ENCODE data around the gene SYNE1. TPM values are rescaled to one million over a fixed set of nuclear protein-coding genes. Genes with fewer than 3 reads are reported as not detected.
"Not testable (repeated sequence)": the region's sequence is repeated elsewhere in the genome, so short reads cannot be mapped to it uniquely, and the experiment has no call there.

Gene SYNE1
- total RNA-seq, 2 experiments from 2014 or later, result 133 to 140 TPM

DNA sequence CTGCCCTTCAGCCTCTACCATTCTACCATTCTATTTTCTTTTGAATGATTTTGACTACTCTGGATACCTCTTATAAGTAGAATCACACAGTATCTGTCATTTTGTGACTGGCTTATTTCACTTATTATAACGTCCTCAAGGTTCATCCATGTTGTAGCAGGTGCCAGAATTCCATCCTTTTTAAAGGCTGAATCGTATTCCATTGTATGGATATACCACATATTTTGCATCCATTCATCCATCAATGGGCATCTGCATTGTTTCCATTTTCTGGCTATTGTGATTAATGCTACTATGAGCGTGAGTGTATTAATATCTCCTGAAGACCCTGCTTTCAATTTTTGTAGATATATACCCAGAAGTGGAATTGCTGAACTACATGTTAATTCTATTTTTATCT is 105.5 kb downstream of the SYNE1 start:
- Mint-ChIP-seq H3K4me1 (no peaks in the 10 kb centered on the region), H3K36me3 (no peaks in the 10 kb centered on the region), H3K9me3 (no peaks in the 10 kb centered on the region), H3K27me3 (no peaks in the 10 kb centered on the region), H3K27ac (no peak overlapping the region), H3K4me3 (no peak overlapping the region)
- POLR2A ChIA-PET, result no interaction called here
- DNase-seq (no peak), ATAC-seq (ENCODE audit: low read depth) (no peak)

DNA sequence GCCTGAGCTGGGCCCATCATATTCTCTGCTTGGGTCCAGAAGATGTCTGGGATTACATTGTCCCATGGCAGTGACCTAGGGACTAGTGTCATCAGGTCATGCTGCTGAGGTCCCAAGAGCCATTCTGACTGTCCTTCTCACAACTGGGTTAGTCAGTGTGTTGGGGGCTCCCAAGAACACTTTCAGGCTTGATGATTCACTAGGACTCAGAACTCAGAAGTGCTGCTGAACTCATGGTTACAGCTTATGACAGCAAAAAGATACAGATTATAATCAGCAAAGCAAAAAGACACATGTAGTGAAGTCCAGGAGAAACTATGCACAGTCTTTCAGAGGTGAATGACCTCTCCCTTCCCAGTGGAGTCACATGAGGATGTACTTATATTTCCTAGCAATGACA is 107.8 kb downstream of the SYNE1 start:
- no peak for DNase-seq
- POLR2A ChIA-PET, result no interaction called here
- no peaks in the 10 kb centered on the region for H3K27me3 Mint-ChIP-seq
- H3K4me1 Mint-ChIP-seq, result no peaks in the 10 kb centered on the region
- no peak for ATAC-seq (ENCODE audit: low read depth)
- H3K4me3 Mint-ChIP-seq, result no peak overlapping the region
- H3K9me3 Mint-ChIP-seq, result no peaks in the 10 kb centered on the region
- no peaks in the 10 kb centered on the region for H3K36me3 Mint-ChIP-seq
- no peak overlapping the region for H3K27ac Mint-ChIP-seq

DNA sequence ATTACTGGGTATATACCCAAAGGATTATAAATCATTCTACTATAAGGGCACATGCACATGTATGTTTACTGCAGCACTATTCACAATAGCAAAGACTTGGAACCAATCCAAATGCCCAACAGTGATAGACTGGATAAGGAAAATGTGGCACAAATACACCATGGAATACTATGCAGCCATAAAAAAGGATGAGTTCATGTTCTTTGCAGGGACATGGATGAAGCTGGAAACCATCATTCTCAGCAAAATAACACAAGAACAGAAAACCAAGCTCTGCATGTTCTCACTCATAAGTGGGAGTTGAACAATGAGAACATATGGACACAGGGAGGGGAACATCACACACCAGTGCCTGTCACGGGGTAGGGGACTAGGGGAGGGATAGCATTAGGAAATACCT is 123.0 kb downstream of the SYNE1 start:
- H3K27me3 Mint-ChIP-seq; ATAC-seq (ENCODE audit: low read depth); H3K36me3 Mint-ChIP-seq; H3K4me1 Mint-ChIP-seq; DNase-seq; H3K27ac Mint-ChIP-seq; H3K9me3 Mint-ChIP-seq; H3K4me3 Mint-ChIP-seq; POLR2A ChIA-PET: not testable (repeated sequence)

DNA sequence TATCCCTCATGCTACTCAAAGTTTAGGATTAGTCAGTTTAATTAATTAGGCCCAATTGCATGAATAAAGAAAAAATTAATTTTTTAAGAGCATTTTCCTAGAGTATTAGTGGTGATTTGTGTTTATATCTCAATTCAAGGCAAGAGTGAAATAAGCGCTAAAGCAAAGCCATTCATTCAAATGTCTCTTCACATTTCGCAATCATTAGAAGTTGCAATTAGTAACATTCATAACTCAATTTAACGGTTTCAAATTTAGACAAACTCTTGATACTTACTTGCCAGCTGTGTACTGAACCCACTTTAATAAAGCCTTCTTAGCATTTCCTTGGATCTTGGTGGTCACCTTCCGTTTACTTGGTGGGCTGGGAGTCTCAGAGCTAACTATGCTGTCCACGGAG is 127.2 kb downstream of the SYNE1 start:
- Mint-ChIP-seq H3K9me3 (no peaks in the 10 kb centered on the region), H3K27ac (no peak overlapping the region), H3K4me3 (no peak overlapping the region), H3K4me1 (no peaks in the 10 kb centered on the region), H3K27me3 (peaks cover 2% of the 10 kb centered on the region), H3K36me3 (no peaks in the 10 kb centered on the region)
- no peak for DNase-seq
- ATAC-seq (ENCODE audit: low read depth), result no peak
- POLR2A ChIA-PET, result no interaction called here

DNA sequence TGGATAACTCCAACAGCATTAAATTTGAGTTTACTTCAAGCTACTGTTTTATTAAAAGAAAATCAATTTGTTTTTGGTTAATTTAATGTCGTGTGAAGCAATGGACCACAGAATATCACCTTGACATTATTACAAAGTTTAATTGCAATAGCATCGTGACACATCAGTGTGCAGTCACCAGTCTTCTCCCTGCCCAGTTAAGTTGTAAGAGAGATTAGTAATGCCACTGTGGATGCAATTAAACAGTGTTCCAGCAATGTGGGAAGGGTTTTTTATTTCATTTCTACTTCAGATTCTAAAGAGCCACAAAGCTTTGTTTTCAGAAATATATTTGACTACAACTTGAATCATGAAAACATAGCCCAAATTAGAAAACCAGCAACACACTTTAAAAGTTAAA is 128.7 kb downstream of the SYNE1 start:
- Mint-ChIP-seq H3K4me1 (no peaks in the 10 kb centered on the region), H3K9me3 (no peaks in the 10 kb centered on the region), H3K36me3 (no peaks in the 10 kb centered on the region), H3K4me3 (no peak overlapping the region), H3K27me3 (peaks cover 2% of the 10 kb centered on the region), H3K27ac (no peak overlapping the region)
- no peak for ATAC-seq (ENCODE audit: low read depth)
- POLR2A ChIA-PET, result no interaction called here
- no peak for DNase-seq

DNA sequence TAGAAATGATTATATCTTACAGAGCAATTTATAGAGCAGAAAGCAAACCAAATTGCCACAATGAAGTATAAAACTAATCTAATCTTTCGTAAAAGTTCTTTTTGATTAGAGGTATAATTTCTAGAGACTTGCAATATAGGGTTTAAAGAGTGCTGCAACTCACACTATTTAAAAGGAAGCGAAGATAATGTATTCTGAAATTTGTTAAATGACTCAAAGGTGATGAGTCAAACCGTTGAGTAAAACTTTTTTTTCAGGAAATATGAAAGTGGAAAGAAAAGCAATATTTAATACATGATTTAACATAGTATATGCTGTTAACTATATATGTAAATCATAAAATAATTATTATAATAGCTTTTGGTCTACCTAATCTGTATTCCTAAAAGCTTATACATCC is 133.6 kb downstream of the SYNE1 start:
- Mint-ChIP-seq H3K27me3 (no peaks in the 10 kb centered on the region), H3K9me3 (no peaks in the 10 kb centered on the region)

DNA sequence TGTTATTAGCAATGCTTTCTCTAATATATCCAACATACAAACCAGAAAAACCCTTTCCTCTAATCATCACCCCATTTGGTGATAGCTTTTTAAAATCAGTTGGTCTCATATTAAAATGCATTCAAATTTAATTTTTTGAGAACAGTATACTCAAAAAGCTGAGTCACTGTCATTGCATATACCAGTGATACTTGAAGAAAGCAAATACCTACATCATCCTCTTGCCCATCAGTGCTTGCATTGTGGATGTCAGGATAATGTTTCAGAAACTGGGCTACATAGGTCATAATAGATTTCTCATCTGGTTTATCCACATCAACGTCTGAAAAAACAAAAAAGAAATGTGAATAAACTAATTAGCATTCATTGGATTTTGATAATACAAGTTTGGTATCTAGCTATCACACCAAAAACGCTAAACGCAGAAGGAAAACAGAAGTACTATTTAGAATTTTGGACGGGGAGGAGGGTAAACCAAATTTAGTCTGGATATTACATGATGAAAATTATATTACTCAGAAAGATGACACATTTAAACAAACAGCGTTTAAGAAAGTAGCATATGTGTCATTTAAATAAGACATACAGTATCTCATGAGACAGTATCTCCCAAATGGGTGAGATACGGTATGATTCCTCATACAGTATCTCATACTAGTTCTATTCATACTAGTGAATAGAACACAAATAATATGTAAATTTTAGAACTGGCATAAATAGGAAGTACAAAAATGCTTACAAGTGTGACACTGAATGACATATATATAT is 134.6 kb downstream of the SYNE1 start:
- Mint-ChIP-seq H3K36me3 (no peaks in the 10 kb centered on the region), H3K4me3 (no peak overlapping the region), H3K9me3 (no peaks in the 10 kb centered on the region), H3K27ac (no peak overlapping the region), H3K4me1 (no peaks in the 10 kb centered on the region), H3K27me3 (no peaks in the 10 kb centered on the region)
- ATAC-seq (ENCODE audit: low read depth) (no peak), DNase-seq (no peak)
- POLR2A ChIA-PET, result no interaction called here

More for the DNA sequence above, 133.6 kb downstream of the SYNE1 start:
- POLR2A ChIA-PET, result no interaction called here
- Mint-ChIP-seq H3K27ac (no peak overlapping the region), H3K36me3 (no peaks in the 10 kb centered on the region), H3K4me1 (no peaks in the 10 kb centered on the region), H3K4me3 (no peak overlapping the region)
- DNase-seq, result no peak
- ATAC-seq (ENCODE audit: low read depth), result no peak

DNA sequence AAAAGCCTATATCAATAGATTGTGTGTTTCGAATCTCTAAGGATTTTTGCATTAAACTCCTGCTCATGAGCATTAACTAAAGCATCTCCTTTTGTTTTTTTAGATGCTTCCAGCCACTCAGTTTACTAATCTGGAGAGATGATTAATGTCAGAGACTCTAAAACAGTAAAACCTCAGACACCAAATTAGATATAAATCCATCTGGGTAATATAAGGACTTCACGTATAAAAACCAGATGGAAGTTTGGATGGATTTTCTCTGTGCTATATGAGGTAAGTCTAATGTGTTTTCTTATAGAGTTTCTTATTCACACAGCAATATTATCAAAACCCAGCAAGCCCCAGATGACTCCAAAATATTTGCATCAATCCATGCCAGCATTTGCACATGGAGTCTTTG is 137.2 kb downstream of the SYNE1 start:
- no peaks in the 10 kb centered on the region for H3K9me3 Mint-ChIP-seq
- no peak overlapping the region for H3K27ac Mint-ChIP-seq
- no peak for ATAC-seq (ENCODE audit: low read depth)
- H3K4me1 Mint-ChIP-seq, result no peaks in the 10 kb centered on the region
- no peak overlapping the region for H3K4me3 Mint-ChIP-seq
- H3K36me3 Mint-ChIP-seq, result no peaks in the 10 kb centered on the region
- POLR2A ChIA-PET, result no interaction called here
- DNase-seq, result no peak
- H3K27me3 Mint-ChIP-seq, result no peaks in the 10 kb centered on the region

DNA sequence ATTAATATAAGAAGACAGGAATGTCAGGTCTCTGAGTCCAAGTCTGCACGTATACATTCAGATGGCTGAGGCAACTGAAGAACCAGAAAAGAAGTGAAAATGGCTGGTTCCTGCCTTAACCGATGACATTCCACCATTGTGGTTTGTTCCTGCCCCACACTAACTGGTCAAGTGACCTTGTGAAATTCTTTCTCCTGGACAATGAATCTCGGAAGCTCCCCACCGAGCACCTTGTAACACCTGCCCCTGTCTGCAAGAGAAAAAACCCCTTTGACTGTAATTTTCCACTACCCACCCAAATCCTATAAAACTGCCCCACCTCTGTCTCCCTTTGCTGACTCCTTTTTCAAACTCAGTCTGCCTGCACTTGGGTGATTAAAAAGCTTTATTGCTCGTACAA is 140.4 kb downstream of the SYNE1 start:
- POLR2A ChIA-PET, result no interaction called here
- Mint-ChIP-seq H3K36me3 (no peaks in the 10 kb centered on the region), H3K27me3 (no peaks in the 10 kb centered on the region), H3K4me3 (no peak overlapping the region), H3K4me1 (no peaks in the 10 kb centered on the region), H3K9me3 (no peaks in the 10 kb centered on the region), H3K27ac (no peak overlapping the region)
- no peak for DNase-seq
- ATAC-seq (ENCODE audit: low read depth), result no peak

DNA sequence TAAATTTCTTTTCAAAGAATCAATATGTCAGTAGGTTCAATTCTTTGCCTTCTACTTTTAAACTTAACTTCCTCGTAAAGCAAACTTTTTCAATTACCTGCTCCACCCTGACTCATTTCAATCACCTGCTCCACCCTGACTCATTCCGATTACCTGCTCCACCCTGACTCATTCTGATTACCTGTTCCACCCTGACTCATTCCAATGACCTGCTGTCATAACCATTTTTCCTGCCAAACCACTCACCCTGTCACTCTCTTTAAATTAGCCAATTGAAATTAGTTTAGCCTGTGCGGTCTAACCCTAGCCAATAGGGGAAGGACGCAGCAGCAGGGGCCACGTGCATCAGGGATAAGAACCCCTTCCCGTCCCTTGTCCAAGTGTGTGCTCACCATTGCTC is 141.7 kb downstream of the SYNE1 start:
- DNase-seq; H3K27me3 Mint-ChIP-seq; ATAC-seq (ENCODE audit: low read depth); POLR2A ChIA-PET; H3K4me1 Mint-ChIP-seq; H3K27ac Mint-ChIP-seq; H3K9me3 Mint-ChIP-seq; H3K36me3 Mint-ChIP-seq; H3K4me3 Mint-ChIP-seq: not testable (repeated sequence)

DNA sequence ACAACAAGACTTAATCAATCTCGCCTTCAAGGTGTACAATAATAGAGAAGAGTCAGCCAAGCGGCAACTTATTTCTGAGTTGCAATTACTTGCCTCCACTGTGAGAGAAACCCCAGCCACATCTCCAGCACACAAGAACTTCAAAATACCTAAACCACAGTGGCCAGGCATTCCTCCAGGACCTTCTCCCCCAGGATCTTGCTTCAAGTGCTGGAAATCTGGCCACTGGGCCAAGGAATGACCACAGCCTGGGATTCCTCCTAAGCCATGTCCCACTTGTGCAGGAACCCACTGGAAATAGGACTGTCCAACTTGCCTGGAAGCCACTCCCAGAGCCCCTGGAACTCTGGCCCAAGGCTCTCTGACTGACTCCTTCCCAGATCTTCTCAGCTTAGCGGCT is 144.9 kb downstream of the SYNE1 start:
- H3K27me3 Mint-ChIP-seq; DNase-seq; H3K9me3 Mint-ChIP-seq; H3K36me3 Mint-ChIP-seq; H3K4me1 Mint-ChIP-seq; ATAC-seq (ENCODE audit: low read depth); H3K27ac Mint-ChIP-seq; POLR2A ChIA-PET; H3K4me3 Mint-ChIP-seq: not testable (repeated sequence)

DNA sequence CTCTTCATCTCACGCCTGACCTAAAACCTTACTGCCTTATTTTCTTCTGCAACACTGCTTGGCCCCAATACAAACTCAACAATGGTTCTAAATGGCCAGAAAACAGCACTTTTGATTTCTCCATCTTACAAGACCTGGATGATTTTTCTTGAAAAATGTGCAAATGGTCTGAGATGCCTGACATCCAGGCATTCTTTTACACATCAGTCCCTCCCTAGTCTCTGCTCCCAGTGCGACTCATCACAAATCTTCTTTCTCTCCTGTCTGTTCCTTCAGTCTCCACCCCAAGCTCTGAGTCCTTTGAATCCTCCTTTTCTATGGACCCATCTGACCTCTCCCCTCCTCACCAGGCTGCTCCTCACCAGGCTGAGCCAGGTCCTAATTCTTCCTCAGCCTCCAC is 145.7 kb downstream of the SYNE1 start:
- H3K36me3 Mint-ChIP-seq; H3K9me3 Mint-ChIP-seq; ATAC-seq (ENCODE audit: low read depth); DNase-seq; POLR2A ChIA-PET; H3K27me3 Mint-ChIP-seq; H3K4me1 Mint-ChIP-seq; H3K27ac Mint-ChIP-seq; H3K4me3 Mint-ChIP-seq: not testable (repeated sequence)

DNA sequence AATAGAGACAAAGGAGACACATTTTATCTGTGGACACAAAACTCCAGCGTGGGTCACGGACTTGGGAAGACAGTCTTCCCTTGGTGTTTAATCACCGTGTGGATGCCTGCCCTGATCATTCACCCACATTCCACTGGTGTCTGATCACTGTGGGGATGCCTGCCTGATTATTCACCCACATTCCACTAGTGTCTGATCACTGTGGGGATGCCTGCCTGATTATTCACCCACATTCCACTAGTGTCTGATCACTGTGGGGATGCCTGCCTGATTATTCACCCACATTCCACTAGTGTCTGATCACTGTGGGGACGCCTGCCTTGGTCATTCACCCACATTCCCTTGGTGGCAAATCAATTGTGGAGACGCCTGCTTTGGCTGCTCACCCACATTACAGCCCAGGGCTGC is 146.2 kb downstream of the SYNE1 start:
- H3K36me3 Mint-ChIP-seq; POLR2A ChIA-PET; H3K4me1 Mint-ChIP-seq; H3K9me3 Mint-ChIP-seq; ATAC-seq (ENCODE audit: low read depth); H3K27ac Mint-ChIP-seq; DNase-seq; H3K4me3 Mint-ChIP-seq; H3K27me3 Mint-ChIP-seq: not testable (repeated sequence)

DNA sequence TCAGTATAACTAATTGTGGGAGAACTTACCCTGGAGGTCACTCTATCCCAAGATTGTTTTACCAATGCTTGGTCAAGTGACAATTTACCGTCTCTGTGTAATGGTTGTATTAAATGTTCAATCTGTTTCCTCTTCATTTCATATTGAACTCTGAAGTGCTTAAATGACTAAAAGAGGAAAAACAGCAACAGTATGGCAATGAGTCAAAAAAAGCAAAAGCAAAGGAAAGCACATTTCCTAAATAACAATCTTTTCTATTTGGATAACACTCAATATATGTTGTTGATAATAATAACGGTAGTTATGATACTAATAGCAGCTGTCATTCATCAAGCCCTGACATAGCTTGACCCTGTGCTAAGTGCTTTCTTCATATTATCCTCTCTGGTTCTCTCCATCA is 152.4 kb downstream of the SYNE1 start:
- peaks cover 3% of the 10 kb centered on the region for H3K4me1 Mint-ChIP-seq
- H3K36me3 Mint-ChIP-seq, result no peaks in the 10 kb centered on the region
- no peaks in the 10 kb centered on the region for H3K9me3 Mint-ChIP-seq
- POLR2A ChIA-PET, result no interaction called here
- ATAC-seq (ENCODE audit: low read depth), result no peak
- H3K27me3 Mint-ChIP-seq, result peaks cover 6% of the 10 kb centered on the region
- no peak overlapping the region for H3K4me3 Mint-ChIP-seq
- DNase-seq, result no peak
- H3K27ac Mint-ChIP-seq, result no peak overlapping the region

DNA sequence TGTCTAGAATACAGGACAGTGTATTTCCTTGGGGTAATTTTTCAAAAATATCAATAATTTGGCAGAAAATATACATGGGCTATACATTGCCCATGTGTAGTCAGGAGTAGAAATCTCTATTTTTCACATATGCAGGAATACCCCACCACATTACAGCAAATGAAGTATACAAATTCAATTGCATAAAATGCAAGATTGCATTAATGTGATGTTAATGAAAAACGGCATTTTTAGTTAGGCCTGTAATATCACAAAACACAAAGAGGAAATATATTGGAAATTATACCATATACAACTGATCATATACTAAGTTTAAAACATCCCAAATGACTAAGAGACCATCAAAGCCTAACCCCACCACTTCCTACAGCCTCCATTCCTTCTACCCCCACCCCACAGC is 154.9 kb downstream of the SYNE1 start:
- H3K27ac Mint-ChIP-seq, result no peak overlapping the region
- peaks cover 5% of the 10 kb centered on the region for H3K27me3 Mint-ChIP-seq
- POLR2A ChIA-PET, result no interaction called here
- no peak overlapping the region for H3K4me3 Mint-ChIP-seq
- ATAC-seq (ENCODE audit: low read depth), result no peak
- H3K9me3 Mint-ChIP-seq, result no peaks in the 10 kb centered on the region
- no peak for DNase-seq
- peaks cover 3% of the 10 kb centered on the region for H3K4me1 Mint-ChIP-seq
- H3K36me3 Mint-ChIP-seq, result no peaks in the 10 kb centered on the region

Measured in activated naive CD8-positive, alpha-beta T cell treated with anti-CD3 and anti-CD28 coated beads, Interleukin-2, amount 10 ng/mL, durations not matched to agents 7 days and 5 days (primary cell).